COR-L47 (cell line): ENCODE data around the gene ADARB2.
"Not testable (repeated sequence)": the region's sequence is repeated elsewhere in the genome, so short reads cannot be mapped to it uniquely, and the experiment has no call there.

Source experiments
- DNase-seq: peaks from one replicate; lab custom pipeline; 2025; lab: John Stamatoyannopoulos, UW

ADARB2 gene

GRCh38 chr10:1737222-1738061 is at the start of gene ADARB2:
TSS of gene ADARB2 (minus strand) at chr10:1737525.
- peak; percentile 67 for DNase-seq

GRCh38 chr10:1785835-1786234 is 48.5 kb upstream of the ADARB2 start:
- DNase-seq: no peak

GRCh38 chr10:1782841-1783240 is 45.5 kb upstream of the ADARB2 start:
- no peak for DNase-seq

GRCh38 chr10:1779796-1780195 is 42.5 kb upstream of the ADARB2 start:
- no peak for DNase-seq

- DNase-seq: no peak
Measured at GRCh38 chr10:1778375-1778969, 41.1 kb upstream of the ADARB2 start.

GRCh38 chr10:1776127-1776662 is 38.9 kb upstream of the ADARB2 start:
- no peak for DNase-seq

- no peak for DNase-seq
Measured at GRCh38 chr10:1774796-1775195, 37.5 kb upstream of the ADARB2 start.

- not testable (repeated sequence) for DNase-seq
Measured at GRCh38 chr10:1773204-1773603, 35.9 kb upstream of the ADARB2 start.

GRCh38 chr10:1766049-1766448 is 28.7 kb upstream of the ADARB2 start:
- DNase-seq: no peak

- DNase-seq: no peak
Measured at GRCh38 chr10:1762076-1762475, 24.8 kb upstream of the ADARB2 start.

- no peak for DNase-seq
Measured at GRCh38 chr10:1754506-1755153, 17.3 kb upstream of the ADARB2 start.

GRCh38 chr10:1752153-1752552 is 14.8 kb upstream of the ADARB2 start:
- DNase-seq: no peak

GRCh38 chr10:1747590-1748157 is 10.3 kb upstream of the ADARB2 start:
- no peak for DNase-seq

GRCh38 chr10:1746796-1747195 is 9.5 kb upstream of the ADARB2 start:
- DNase-seq: no peak

- no peak for DNase-seq
Measured at GRCh38 chr10:1745780-1746456, 8.6 kb upstream of the ADARB2 start.

GRCh38 chr10:1744524-1744923 is 7.2 kb upstream of the ADARB2 start:
- DNase-seq: no peak

GRCh38 chr10:1743141-1743540 is 5.8 kb upstream of the ADARB2 start:
- no peak for DNase-seq

- DNase-seq: no peak
Measured at GRCh38 chr10:1741450-1741849, 4.1 kb upstream of the ADARB2 start.

- no peak for DNase-seq
Measured at GRCh38 chr10:1739751-1740150, 2.4 kb upstream of the ADARB2 start.

GRCh38 chr10:1738950-1739349 is 1.6 kb upstream of the ADARB2 start:
- no peak for DNase-seq

GRCh38 chr10:1736972-1737221 is 428 bp downstream of the ADARB2 start:
- DNase-seq: no peak
